SK-MEL-5 (cell line): ENCODE measurements around the gene DTX1. TPM values are rescaled to one million over a fixed set of nuclear protein-coding genes. Genes with fewer than 3 reads are reported as not detected.

Experiments used
- DNase-seq: peaks from one replicate; pipeline ENCODE4 v3.0.0-alpha.2; 2016; ENCODE audit warnings: low read depth, low spot score
- in situ Hi-C: cut with HindIII; loops from 2 replicates; pipeline ENCODE4 v1.10.0; 2016; ENCODE audit warnings: low sequenced_read_pairs, high pct_unique_total_duplicates, low pct_unique_long_range_greater_than_20kb
- polyA plus RNA-seq, 2 experiments: library from polyadenylated mRNA; depleted of rRNA; stranded (reverse); fragments of >200 nt; gene quantifications; 2 replicates each; pipeline ENCODE4 v1.2.3, GENCODE V29; 2015
- total RNA-seq: library from RNA; depleted of rRNA; stranded (reverse); fragments of >200 nt; shearing (Covaris generic); gene quantifications from 2 replicates; pipeline ENCODE4 v1.2.3, GENCODE V29; 2014; rRNA removed

The DTX1 gene
- total RNA-seq, result 0.95 and 1.1 TPM in 2 replicates
- 1.6 and 3.1 TPM in 2 replicates for polyA plus RNA-seq (2015; cell fraction: cytosol; rRNA removed)
- 2.5 and 3.3 TPM in 2 replicates for polyA plus RNA-seq (2015; cell fraction: nucleus; rRNA removed)

GRCh38 chr12:113056631-113057488 lies at the start of gene DTX1:
Gene DTX1 (plus strand): TSS chr12:113056730. CDS start chr12:113058193, 1,463 bp downstream.
- DNase-seq, result no peak
- in situ Hi-C loops, result no loop called here

DNA sequence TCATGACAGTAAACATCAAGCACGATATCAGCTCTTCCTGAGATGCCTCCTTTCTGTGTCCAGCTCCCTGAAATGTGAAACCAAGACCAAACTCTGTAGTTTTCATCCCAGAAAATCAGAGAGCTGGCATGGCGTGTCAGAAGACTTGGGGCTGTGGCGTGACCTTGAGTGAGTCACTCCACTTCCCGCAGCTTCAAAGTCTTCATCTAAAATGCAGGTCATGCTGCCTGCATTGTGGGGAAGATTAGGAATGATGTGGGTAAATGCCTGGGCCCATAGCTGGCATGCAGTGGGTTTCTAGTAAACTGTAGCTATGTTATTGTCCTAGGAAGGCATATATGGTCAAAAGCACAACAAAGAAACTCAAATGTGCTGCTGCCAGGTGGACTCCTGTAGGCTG lies 49.4 kb upstream of the DTX1 start:
- in situ Hi-C loops, result no loop called here
- DNase-seq, result peak; percentile 42

- no peak for DNase-seq
- in situ Hi-C loops, result no loop called here
These were observed 45.8 kb upstream of the DTX1 start for GRCh38 chr12:113010701-113011100.

GRCh38 chr12:113014565-113014964 lies 42.0 kb upstream of the DTX1 start:
- DNase-seq, result no peak
- in situ Hi-C loops, result no loop called here

GRCh38 chr12:113016796-113017195 lies 39.7 kb upstream of the DTX1 start:
- no peak for DNase-seq
- in situ Hi-C loops, result no loop called here

DNA sequence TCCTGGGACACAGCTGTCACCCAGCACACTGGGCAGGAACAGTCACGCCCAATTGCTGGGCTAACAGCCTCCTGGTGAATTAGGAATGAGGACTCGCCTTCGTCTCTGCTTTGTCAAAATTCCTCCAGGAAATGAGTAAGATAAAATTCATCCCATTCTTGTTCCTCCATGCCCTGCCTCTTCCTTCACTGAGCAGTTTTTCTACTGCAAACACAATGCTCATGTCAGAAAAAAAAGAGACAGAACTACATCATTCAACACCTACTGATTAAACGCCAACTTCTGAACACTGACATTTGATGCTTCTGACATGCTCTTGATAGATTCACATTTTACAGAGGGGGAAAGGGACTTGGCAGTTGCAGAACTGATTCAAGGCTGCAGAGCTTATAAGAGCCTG lies 37.5 kb upstream of the DTX1 start:
- DNase-seq, result no peak
- in situ Hi-C loops, result no loop called here

DNA sequence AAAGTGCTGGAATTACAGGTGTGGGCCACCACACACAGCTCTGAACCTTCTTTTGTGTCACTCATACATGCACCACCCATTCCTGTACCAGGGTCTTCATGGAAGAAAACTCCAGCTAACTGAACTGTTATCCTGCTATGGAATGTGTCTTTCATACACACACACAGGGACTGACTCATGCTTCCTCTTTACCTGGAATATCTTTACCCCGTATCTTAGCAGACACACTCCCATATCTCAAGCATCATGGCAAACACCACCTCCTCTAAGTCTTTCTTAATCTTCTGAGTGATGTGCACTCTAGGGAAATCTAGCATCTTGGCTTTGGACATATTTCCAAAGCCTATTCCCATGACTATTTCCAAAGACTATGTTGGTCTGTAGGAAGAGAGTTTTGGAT lies 35.0 kb upstream of the DTX1 start:
- in situ Hi-C loops, result no loop called here
- DNase-seq, result no peak

- in situ Hi-C loops, result no loop called here
- DNase-seq, result no peak
These were observed 33.8 kb upstream of the DTX1 start for GRCh38 chr12:113022563-113023297.

- in situ Hi-C loops, result no loop called here
- DNase-seq, result no peak
These were observed 28.8 kb upstream of the DTX1 start for GRCh38 chr12:113027726-113028125.

- peak; percentile 91 for DNase-seq
- in situ Hi-C loops, result no loop called here
These were observed 25.5 kb upstream of the DTX1 start for GRCh38 chr12:113030875-113031525.

- DNase-seq, result no peak
- in situ Hi-C loops, result no loop called here
These were observed 16.6 kb upstream of the DTX1 start for GRCh38 chr12:113039911-113040445.

- peak; percentile 81 for DNase-seq
- in situ Hi-C loops, result no loop called here
These were observed 15.8 kb upstream of the DTX1 start for GRCh38 chr12:113040722-113041171.

- no peak for DNase-seq
- in situ Hi-C loops, result no loop called here
These were observed 15.0 kb upstream of the DTX1 start for GRCh38 chr12:113041560-113041959.

GRCh38 chr12:113043240-113043639 lies 13.3 kb upstream of the DTX1 start:
- in situ Hi-C loops, result no loop called here
- DNase-seq, result no peak

DNA sequence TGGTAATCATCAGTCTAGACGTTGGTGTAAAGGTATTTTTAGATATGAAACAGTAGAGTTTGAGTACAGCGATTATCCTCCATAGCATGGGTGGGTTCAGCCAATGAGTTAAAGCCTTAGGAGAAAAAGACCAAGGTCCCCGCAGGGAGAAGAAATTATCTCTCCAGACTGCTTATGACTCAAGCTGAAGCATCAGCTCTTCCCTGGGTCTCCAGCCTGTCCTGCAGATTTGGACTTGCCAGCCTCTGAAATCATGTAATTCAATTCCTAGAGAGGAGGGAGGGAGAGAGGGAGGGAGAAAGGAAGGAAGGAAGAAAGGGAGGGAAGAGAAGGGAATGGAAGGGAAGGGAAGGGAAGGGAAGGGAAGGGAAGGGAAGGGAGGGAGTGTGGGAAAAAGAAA lies 12.0 kb upstream of the DTX1 start:
- DNase-seq, result no peak
- in situ Hi-C loops, result no loop called here

- in situ Hi-C loops, result no loop called here
- DNase-seq, result peak; percentile 75
These were observed 7.8 kb upstream of the DTX1 start for GRCh38 chr12:113048716-113049127.

- DNase-seq, result peak; percentile 70
- in situ Hi-C loops, result no loop called here
These were observed 6.4 kb upstream of the DTX1 start for GRCh38 chr12:113049976-113050742.
